ENCODE measurements around the gene MTFR1L.

MTFR1L gene

DNA sequence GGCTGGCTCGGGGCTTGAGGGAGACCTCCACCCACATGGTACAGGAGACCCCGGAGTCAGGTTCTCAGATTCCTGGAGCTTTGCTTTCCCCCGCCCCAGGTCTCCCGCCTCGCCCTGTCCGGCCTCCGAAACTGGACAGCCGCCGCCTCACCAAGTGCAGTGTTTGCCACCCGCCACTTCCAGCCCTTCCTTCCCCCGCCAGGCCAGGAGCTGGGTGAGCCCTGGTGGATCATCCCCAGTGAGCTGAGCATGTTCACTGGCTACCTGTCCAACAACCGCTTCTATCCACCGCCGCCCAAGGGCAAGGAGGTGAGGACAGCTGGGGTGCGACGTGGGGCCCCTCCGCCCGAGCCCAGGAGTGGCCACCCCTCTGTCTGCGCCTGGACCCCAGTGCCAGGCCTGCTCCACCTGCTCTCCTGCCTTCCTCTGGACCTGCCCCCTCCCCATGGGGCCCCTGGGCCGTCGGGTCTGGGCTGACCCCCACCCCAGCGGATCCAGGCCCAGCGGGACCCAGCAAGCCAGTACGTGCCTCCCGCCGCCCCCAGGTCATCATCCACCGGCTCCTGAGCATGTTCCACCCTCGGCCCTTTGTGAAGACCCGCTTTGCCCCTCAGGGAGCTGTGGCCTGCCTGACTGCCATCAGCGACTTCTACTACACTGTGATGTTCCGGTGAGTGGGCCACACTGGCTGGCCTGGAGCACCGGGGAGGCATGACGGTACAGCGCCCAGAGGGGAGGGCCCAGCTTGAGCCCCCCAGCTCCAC, 11.1 kb upstream of the MTFR1L start:
- peak; percentile 36 for DNase-seq

DNA sequence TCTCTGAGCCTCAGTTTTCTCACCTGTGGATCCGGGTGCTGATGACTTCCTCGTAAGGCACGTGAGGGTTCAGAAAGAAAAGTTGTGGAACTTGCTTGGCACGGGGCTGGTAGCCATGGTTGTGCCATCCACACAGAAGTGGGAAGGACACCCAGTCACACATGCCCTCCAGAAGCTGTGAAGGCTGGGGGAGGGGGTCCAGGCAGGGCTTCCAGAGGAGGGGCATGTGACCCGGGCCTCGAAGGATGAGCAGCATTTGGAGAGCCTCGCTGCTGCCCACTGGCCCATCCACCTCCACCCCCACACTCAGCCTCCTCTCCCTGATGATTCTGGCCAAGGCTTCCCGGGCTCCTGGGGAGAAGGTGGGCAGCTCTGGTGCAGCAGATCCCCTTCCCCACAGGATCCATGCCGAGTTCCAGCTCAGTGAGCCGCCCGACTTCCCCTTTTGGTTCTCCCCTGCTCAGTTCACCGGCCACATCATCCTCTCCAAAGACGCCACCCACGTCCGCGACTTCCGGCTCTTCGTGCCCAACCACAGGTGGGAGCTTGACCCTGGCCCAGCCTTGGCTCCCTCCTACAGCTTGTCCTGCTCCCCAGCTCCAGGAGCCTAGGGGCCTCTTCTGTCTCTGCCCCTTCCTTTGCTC, 10.3 kb upstream of the MTFR1L start:
- no peak for DNase-seq

- DNase-seq = no peak
Measured at GRCh38 chr1:25809929-25810328, 9.8 kb upstream of the MTFR1L start.

GRCh38 chr1:25810341-25811299, 9.1 kb upstream of the MTFR1L start:
- DNase-seq = peak; percentile 73

DNA sequence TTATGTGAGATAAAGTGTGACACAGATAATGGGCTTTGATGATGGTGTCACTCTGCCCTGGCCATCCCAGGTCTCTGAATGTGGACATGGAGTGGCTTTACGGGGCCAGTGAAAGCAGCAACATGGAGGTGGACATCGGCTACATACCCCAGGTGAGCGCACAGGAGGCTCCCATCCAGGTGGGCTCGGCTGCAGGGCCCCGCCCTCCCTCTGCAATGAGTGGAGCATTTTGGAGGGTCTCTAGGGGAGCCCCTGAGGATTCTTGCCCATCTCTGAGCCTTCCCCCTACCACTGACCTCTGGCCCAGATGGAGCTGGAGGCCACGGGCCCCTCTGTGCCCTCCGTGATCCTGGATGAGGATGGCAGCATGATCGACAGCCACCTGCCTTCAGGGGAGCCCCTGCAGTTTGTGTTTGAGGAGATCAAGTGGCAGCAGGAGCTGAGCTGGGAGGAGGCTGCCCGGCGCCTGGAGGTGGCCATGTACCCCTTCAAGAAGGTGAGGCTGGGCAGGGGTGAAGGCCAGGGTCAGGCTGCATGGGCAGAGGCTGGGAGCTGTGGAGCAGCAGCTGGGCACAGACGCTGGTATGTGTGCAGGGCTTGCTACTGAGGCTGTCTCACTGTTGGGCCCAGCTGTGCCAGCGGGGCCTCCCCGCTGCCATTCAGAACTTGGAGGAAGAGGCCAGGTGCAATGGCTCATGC, 8.2 kb upstream of the MTFR1L start:
- no peak for DNase-seq

DNA sequence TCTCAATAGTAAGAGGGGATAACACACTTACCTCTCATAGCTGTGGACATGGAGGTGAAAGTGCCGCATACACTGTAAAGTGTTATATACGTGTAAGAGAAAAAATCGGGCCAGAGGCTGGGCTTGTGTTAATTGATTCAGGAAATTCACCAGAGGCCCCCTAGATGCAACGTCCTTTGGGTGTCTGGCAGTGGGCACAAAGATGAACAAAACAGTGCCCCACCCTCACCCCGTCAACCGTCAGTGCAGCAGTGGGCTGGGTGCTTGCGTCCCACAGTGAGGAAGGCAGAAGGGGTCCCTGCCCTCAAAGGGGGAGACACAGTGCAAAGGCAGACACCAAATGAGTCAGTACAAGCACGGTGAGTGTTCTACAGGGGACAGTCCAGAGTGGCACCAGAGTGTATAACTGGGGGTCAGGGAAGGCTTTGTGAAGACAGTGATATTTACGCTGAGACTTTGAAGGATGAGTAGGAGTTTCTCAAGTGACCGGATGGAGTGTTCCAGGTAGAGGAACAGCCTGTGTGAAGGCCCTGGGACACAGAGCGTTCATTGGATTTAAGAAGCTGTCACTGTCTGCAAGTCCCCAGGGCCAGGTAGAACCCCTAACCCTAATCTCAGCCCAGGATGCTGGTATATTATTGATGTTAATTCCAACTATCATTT, 6.6 kb upstream of the MTFR1L start:
- no peak for DNase-seq

DNA sequence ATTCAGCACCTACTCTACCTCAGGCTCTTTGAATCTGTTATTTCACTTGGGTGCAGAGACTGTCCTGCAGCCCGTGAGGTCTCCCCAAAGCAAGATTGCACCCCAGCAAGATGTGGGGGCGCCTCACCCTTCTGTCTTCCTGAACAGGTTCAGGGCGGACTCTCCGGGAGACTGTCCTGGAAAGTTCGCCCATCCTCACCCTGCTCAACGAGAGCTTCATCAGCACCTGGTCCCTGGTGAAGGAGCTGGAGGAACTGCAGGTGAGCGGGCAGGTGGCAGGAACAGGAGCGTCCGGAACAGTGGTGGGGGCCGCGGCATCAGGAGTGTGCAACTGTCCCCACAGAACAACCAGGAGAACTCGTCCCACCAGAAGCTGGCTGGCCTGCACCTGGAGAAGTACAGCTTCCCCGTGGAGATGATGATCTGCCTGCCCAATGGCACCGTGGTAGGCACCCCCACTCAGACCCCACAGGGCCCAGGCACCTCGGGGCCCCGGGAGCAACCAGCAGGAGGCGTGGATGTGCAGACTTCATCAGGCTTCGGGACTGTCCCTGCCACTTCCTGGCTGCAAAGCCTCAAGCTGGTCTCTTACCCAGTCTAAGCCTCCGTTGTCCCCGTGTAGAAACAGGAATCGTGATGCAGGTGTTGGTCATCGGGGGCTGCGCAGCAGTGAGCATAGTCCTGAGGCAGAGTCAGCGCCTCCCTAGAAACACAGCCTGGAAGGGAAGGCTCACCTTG, 5.9 kb upstream of the MTFR1L start:
- DNase-seq = no peak

DNA sequence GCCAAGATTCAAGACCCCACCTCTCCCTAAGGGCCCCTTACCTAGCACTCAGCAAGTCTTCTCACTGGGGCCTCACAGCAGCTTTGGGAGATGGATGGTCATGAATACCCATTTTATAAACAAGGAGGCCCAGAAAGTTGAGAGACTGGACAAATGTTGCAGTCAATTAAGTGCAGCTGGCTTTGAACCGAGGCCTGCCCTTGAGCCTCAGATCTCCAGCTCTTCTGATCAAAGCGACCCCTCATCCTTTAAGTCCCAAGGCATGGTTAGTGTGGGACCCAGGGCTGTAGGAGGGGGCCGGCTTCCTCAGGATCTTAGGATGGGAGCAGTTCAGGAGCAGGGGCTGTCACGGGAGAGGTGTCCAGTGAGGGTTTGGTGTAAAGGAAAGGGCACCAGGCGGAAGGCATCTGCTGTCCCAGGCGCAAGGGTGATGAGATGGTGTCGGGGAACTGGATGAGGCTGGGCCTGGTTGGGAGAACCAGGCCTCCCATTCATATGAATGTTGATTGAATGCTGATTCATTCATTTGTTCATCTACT, 5.1 kb upstream of the MTFR1L start:
- DNase-seq = no peak

- no peak for DNase-seq
Measured at GRCh38 chr1:25815208-25816111, 4.3 kb upstream of the MTFR1L start.

GRCh38 chr1:25816112-25816718, 3.5 kb upstream of the MTFR1L start:
- no peak for DNase-seq

GRCh38 chr1:25817840-25818501, 1.8 kb upstream of the MTFR1L start:
- no peak for DNase-seq

DNA sequence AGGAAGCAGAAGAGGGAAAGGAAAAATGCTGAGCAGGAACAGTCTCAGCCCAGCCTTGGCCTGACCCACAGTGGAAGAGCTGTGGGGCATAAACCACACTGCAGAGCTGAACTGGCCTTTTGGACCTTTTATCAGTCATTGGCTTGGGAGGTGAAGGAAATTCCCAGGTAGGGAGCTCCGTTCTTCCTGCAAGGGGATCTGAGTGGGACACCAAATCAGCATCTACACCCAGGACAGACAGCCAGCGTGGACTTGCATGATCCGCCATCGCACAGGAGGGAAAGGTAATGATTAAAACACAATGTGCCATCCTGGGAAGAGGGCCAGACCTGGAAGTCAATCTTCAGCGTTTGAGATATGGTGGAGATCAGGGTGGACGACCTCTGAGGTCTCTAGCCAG, 1.2 kb upstream of the MTFR1L start:
- no peak for DNase-seq

DNA sequence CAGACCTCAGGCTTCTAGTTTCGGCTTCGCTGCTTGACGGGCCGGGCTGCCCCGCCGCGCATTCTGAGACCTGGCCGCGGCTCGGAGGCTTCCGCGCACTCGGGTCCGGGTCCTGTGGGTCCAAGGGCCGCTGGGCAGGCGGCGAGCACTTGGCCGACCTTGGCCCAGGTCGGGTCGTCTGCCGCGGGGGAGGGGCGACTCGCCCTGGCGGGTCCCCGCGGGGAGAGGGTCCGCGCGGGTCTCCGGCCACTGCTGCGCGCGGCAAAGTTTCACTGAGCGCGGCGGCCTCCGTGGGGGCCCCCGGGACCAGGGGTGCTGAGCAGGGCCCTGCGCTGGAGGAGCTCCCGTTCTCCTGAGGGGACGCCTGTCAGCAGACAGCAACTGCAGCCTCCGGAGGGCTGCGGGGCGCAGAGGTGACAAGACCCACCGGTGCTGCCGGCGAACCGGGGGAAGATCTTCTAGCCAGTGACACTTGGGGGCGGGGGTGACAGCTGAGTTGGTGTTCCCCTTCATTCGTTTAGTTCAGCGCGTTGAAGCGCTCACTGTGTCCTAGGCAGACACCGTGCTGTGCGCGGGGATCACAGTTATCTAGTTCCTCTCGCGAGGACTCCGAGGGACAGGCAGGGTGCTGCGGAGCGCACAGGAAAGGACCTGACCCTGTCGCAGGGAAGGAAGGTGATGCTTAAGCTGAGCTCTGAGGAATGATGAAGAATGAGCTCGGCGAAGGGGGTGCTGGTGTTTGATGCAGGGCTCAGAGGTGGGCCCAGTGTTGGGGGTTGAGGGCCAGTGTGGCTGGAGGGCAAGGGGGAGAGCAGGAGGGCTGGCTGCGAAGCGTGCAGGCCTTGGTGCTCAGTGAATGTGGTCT, 725 bp downstream of the MTFR1L start:
- DNase-seq = no peak

GRCh38 chr1:25821112-25821476, 1.3 kb downstream of the MTFR1L start:
- no peak for DNase-seq

DNA sequence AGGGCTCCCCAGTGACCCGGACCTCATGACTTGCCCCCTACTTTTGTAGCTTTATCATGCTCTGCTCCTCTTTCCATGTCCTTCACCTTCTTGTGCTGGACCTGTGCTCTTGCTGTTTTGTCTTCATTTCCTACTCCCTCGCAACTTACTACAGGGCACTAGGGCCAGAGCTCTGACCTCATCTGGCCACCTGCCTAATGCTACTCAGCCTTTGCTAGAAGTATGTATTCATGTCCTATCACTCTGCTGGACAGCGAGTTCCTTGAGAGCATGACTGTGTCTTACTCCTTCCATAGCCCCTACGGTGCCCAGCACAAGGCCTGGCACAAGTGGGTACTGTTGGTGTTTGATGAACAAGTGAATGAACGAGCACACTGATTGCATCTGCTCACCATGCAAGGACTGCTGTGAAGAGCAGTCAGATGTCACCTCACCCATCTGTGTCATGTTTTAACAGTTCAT, 1.9 kb downstream of the MTFR1L start:
- no peak for DNase-seq

DNA sequence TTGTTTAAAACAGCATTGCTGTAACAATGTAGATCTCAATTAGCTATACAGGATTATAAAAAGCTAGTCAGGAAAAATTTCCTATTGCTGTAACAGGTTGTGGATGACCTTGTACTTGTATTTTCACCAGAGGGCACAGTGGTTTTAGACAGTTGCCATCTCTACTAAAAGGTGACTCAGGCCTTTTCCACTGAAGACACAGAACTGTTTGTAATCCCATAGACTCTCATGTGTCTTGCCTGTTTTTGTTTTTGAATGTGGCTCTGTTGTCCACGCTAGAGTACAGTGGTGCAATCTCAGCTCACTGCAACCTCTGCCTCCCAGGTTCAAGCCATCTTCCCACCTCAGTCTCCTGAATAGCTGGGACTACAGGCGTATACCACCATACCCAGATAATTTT, 5.9 kb downstream of the MTFR1L start:
- DNase-seq = no peak

DNA sequence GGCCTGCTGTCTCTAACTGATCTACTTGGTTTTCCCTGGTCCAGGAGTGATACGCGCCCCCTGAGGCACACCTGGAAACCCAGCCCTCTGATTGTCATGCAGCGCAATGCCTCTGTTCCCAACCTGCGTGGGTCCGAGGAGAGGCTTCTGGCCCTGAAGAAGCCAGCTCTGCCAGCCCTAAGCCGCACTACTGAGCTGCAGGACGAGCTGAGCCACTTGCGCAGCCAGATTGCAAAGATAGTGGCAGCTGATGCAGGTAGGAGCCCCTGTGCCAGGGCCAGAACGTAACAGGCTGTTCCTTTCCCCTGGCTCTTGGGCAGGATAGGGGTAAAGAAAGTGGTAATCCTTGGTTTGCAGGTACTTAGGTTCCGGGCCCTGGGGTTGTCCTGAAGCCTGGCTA, 6.8 kb downstream of the MTFR1L start:
- no peak for DNase-seq

DNA sequence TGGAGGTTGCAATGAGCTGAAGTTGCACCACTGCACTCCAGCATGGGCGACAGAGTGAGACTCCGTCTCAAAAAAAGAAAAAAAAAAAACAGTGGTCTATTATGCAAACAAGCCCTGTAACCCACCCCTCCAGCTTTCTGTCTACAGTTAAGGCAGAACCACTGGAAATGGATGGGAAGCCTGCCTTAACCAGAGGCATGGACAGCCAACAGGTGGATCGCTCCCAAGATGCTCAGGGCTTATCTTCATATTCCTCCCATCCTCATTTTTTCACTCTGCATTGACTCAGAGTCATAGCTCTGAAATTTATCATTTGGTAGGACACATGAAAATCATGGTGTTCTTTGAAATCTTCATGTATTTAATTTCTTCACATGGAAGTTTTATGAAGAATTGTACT, 8.7 kb downstream of the MTFR1L start:
- no peak for DNase-seq
